SKM-1 treated with dmso at 0.1 percent for 144 hours (cell line): ENCODE measurements around the gene TMEM132D.
"Not testable (repeated sequence)": the region's sequence is repeated elsewhere in the genome, so short reads cannot be mapped to it uniquely, and the experiment has no call there.

ENCODE experiments used
- DNase-seq: peaks from one replicate; lab custom pipeline; 2025; ENCODE audit not compliant: unreplicated experiment; lab: John Stamatoyannopoulos, UW

The TMEM132D gene

GRCh38 chr12:129201029-129201428, 702.8 kb downstream of the TMEM132D start:
- DNase-seq: no peak

DNA sequence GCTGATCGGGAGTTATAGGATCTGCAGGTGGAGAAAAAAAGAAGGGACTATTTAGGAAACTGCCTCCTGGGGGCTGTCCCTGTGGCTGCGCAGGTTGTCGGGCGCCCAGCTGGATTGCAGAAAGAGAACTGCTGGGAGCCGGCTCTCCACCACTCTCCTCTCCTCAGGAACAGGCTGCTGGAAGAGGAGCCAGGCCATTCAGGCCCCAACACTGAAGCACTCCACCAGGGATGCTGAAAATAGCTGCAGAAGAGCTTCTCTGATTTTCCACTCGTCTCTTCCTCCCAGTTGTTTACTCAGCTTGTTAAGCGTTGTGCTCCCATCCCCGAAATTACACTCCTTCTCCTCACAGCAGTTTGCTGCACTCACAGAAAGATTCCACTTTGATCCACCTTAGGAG, 703.2 kb downstream of the TMEM132D start:
- no peak for DNase-seq

- DNase-seq: no peak
Measured at GRCh38 chr12:129196927-129197326, 706.9 kb downstream of the TMEM132D start.

DNA sequence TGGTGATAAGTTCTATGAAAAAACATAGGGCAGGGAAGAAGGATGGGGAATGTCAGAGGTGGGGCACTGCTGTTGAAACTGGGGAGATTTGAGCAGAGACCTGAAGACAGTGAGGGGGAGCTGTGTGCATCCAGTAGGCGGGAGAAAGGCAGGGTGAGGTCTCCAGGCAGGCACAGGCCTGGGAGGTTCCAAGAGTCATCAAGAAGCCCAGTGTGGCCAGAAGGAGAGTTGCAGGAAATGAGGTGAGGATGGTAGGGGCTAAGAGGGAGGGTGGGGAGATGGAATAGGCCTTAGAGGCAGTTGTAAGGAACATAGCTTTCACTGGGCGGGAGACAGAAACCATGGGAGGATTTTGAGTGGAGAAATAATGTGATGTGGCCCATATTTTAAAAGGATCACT, 708.7 kb downstream of the TMEM132D start:
- DNase-seq: no peak

GRCh38 chr12:129193263-129193871, 710.5 kb downstream of the TMEM132D start:
- DNase-seq: no peak

DNA sequence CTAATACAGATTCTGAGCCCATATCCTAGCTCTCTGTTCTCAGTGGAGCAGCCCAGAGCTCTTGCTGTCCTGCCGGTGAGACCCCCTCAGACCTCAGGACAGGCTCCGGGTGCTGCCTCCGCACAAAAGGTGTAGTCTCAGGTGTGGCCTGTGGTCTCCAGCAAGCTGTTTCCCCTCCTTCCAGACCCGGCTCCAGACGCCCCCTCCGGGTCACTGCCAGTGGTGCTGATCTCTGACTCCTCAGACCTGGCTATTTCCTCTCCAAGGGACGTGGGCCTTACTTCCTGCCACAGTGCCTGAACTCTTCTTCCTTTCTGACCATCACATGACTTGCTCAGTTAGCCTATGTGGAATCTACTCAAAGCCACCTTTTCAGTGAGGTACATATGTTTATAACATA, 713.0 kb downstream of the TMEM132D start:
- DNase-seq: no peak

- DNase-seq: not testable (repeated sequence)
Measured at GRCh38 chr12:129189879-129190278, 713.9 kb downstream of the TMEM132D start.

DNA sequence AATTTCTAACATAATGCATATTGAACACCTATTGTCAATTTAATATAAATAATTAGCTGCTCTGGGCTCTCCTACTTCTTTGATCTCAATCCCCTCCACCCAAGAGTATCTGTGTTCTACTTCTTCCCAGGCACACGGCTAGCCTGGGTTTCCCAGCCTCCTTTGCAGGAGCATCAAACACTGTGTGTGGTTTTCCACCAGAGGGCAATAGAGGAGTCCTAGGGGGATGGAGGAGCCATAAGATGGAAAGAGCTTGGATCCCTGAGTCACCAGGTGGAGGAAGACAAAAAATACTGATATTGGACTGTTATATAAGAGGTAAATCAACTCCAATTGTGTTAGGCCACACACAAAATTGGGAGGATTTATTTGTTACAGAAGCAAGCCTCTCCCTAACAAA, 716.9 kb downstream of the TMEM132D start:
- no peak for DNase-seq

DNA sequence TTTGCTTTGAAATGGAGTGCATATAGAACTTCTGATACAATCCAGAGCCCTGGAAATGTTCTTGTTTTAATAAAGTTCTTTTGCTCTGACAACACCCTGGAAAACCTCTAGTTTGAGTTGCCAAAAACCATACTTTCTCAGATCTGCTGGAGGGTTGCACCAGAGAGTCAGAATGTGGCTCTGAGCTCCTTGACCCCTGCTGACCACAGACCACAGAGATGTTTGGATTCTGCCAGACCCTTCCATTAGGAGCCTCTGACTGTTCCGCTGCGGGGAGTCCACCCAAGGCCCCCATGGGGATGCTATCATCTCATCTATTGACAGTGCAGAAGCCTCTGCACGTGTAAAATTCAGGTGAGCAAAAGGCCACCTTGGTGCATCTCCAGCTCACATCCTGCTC, 718.0 kb downstream of the TMEM132D start:
- DNase-seq: no peak

GRCh38 chr12:129184127-129184928, 719.5 kb downstream of the TMEM132D start:
- no peak for DNase-seq

- no peak for DNase-seq
Measured at GRCh38 chr12:129179941-129180553, 723.8 kb downstream of the TMEM132D start.

- DNase-seq: no peak
Measured at GRCh38 chr12:129169928-129170327, 733.9 kb downstream of the TMEM132D start.

DNA sequence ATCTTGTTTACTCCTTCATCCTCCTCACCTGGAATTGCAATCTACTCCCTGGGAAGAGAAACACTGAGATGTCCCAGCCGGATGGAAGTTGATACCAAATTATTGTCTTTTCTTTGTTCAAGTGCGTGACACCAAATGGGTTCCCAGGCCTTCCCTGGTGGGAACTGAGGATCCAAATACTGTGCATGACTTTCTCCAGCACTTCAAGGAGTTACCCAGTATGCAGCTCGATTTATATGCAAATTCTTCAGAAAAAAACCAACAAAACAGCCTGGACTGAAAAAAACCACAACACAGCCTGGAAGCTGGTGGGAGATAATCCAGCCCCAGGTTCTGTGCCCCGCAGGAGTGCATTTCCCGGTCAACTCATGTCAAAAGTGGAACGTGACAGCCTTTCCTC, 740.0 kb downstream of the TMEM132D start:
- no peak for DNase-seq

- DNase-seq: no peak
Measured at GRCh38 chr12:129163461-129163860, 740.4 kb downstream of the TMEM132D start.

DNA sequence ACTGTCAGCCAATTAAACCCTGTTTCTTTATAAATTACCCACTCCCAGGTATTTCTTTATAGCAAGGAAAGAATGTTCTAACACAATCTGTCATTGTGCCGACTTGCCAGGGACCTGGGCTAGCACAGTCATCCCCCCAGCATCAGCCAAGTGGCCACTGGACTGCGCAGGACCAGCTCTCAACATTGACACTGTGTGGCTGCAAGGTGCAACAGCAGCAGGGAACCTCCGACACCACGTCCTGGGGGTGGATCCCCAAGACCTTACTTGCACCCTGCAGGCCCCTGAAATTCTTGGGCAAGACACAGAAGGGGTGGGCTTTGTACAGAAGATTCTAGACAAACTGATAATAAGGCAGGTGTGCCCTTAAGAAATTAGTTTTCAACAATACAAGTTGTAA, 741.0 kb downstream of the TMEM132D start:
- DNase-seq: no peak

DNA sequence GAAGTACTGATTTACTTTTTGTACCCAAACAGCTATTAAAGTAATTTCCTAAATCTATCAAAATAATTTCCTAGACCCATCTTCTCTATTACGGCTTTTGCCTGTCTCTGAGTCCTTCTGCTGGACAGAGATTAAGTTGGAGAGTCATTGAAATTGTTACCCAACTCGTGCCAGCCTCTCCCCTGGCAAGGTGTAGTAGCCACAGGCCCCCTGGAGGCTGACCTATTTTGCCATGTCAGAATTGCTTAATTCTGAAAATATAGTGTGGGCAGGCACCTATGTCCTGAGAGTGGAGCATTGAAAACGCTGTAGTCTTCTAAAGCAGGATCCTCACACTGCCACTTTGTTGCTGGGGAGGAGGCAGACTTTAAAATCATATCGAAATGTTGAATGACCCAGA, 742.3 kb downstream of the TMEM132D start:
- no peak for DNase-seq

DNA sequence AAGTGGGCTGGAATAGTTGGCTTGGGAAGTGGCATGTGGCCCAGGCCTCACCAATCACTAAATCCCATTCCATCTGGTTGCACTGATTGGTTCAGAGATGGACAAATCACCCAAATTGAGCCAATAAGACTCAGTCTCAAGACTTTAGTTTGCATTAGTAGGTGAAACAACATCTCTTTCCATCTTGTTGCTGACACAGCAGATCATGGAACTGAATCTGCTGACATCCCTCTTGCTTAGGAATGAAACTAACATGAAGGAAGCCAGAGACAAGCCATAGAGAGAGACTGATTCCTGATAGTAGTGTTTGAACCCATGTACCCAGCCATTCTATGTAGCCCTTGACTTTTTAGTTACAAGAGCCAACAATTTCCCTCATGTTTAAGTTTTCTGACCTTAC, 743.5 kb downstream of the TMEM132D start:
- DNase-seq: no peak

DNA sequence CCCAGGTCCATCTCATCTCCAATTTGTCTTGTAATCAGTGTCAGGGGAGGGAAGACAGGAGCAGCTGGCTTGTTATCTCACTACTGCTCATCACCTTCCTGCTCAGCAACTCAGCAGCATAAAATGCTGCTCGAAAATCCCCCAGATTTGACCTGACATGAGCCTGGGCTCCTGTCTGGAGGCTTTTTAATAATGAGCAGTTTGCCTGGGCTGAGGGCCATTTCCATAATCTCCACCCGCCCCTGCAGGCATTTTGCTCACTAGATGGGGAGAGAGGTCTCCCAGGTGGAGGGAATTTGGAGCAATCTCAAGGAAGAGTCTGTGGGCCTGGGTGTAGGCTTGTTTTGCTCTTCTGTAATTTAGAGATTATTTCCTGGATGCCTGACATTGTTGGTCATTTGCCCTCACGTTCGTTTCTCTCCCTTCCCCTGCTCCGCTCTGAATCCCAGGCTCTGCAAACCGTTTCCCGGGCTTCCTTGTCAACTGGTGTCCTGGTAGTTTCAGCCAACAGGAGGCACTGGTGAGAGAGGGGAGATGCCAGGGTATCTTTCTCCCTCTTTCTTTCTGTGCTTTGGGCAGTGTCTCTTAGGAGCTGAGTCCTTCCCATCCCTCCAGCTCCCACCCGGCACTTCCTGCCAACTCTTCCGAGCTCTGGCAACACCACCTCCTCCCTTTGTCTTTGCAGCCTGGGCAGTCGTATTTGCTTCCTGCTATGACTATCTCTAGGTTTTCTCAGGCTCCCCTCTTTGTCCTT, 751.3 kb downstream of the TMEM132D start:
- DNase-seq: no peak

DNA sequence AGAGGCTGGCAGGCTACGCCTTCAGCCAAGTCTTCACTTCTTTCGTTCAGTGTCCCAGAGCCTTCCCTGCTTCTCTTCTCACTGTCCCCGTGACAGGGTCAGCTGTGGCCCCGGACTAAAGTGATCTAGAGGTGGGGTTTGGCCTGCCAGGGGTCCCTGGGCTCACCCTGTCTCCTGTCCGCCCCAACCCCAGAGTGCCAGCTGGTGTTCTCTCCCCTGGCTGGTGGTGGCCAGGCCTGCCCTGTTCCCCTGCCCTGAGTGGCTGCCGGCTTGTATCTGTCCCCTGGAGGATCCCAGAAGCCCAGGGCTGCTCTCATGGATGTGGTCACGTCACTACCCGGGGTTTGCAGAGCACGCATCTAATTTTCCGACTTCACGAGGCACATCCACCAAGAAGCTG, 753.1 kb downstream of the TMEM132D start:
- DNase-seq: no peak

DNA sequence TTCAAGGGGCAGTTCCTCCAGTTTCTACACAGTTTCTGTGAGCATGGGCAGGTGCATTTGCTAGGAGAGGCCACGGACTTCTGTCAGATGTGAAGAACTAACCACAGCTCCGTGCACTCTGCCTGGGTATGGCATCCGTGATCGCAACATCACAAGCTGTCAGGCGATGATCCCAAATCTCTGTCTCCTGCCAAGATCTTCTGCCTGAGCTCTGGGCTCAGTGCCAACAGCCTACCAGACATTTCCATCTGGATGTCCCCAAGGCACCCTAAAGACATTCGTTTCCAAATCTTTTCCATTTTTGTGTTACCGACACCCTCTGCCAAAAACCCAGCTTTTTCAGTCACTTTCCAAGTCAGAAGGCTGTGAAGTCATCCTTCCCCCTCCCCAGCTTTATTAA, 758.4 kb downstream of the TMEM132D start:
- no peak for DNase-seq

- no peak for DNase-seq
Measured at GRCh38 chr12:129138776-129139175, 765.0 kb downstream of the TMEM132D start.
